ENCODE measurements around the gene HOXA10.

HOXA10 gene

GRCh38 chr7:27173956-27174873 lies at the start of gene HOXA10:
Gene HOXA10 (minus strand): TSS chr7:27174320. CDS start chr7:27174306, 14 bp downstream.
- DNase-seq: no peak

- no peak for DNase-seq
Measured at GRCh38 chr7:27221201-27221797, 47.2 kb upstream of the HOXA10 start.

GRCh38 chr7:27220440-27220955 lies 46.4 kb upstream of the HOXA10 start:
- DNase-seq: no peak

- DNase-seq: no peak
Measured at GRCh38 chr7:27219821-27220220, 45.7 kb upstream of the HOXA10 start.

DNA sequence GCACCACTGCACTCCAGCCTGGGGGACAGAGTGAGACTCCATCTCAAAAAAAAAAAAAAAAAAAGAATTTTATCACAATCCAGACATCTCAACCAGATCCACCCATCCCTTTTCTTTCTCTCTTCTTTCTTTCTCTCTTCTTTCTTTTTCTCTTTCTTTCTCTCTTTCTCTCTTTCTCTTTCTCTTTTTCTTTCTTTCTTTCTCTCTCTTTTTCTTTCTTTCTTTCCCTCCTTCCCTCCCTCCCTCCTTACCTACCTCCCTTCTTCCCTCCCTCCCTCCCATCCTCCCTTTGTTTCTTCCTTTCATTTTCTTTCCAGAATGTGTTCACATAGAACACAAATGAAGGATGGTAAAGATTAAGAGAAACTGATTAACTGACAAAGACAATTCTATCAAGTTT lies 43.8 kb upstream of the HOXA10 start:
- DNase-seq: no peak

GRCh38 chr7:27215356-27215755 lies 41.2 kb upstream of the HOXA10 start:
- DNase-seq: no peak

- no peak for DNase-seq
Measured at GRCh38 chr7:27214239-27214950, 40.3 kb upstream of the HOXA10 start.

- no peak for DNase-seq
Measured at GRCh38 chr7:27213433-27214238, 39.5 kb upstream of the HOXA10 start.

- DNase-seq: no peak
Measured at GRCh38 chr7:27212497-27213432, 38.6 kb upstream of the HOXA10 start.

DNA sequence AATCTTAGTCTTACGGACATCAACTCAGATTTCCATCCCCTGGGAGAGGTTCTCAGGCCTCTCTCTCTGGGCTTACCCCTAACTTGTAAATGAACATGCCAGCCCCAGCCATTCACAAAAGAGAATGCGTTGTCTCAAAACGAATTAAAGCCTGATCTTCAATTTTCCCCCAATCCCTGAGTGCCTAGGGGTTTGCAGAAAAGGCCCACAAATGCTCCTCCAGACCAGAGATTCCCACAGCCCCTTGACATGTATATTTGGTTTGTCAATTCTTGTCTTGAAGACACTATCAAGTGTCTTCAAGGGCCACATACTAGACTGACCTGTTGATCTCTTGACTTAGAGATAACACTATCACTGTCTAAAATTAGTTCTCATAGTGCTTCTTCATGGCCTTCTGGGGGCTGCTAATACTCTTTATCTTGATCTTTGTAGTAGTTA lies 37.7 kb upstream of the HOXA10 start:
- DNase-seq: no peak

- no peak for DNase-seq
Measured at GRCh38 chr7:27211084-27211446, 36.9 kb upstream of the HOXA10 start.

DNA sequence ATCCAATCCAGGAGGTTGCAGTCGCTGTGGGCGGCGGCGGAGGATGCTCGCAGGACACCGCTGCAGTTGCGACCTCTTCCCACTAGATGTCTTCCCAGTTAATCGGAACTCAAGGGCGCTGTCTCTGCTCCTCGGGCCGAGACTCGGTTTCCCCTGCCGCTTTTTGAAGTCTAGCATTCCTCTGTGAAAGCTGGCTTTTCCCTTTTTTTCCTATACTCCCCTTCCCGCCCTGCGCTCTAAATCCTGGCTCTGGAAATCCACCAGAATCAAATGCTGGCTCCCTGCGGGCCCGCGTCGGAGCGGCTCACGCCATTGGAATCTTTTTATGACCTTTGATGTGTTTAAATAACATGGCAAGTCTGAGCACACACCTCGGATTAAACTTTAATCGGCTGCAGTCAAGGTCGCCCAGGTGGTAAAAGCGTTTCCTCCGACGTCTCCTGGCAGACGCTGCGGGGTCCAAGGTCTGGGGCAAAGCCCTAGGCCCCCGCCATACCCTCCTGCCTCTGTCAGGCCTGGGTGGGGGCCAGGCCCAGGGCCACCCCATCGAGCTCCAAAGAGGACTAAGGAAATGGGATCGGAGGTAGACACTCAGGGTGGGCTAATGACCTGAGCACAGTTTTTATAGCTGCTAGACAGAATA lies 36.4 kb upstream of the HOXA10 start:
- DNase-seq: no peak

DNA sequence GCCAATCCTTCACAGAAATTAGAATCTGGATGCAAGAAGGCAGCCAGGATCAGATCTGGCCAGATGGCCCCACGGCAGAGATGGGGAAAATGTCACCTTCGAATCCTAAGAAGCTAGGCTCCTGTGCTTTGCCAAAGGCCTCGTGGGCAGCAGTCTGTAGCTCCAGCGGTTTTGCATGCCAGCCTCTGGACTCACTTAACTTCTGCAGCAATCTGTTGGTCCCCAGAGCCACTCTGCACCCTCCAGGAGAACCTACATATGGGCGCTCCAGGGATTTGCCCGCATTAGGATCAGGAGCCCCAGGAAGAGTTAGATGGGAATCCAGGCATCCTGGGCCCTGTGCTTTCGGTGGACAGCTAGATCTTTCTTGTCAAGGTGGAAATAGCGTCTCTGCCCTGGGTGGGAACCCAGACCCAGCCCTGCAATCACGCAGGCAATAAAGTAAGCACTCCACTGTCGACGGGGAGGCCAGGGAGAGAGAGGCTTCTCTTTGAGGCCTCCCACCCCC lies 35.9 kb upstream of the HOXA10 start:
- no peak for DNase-seq

DNA sequence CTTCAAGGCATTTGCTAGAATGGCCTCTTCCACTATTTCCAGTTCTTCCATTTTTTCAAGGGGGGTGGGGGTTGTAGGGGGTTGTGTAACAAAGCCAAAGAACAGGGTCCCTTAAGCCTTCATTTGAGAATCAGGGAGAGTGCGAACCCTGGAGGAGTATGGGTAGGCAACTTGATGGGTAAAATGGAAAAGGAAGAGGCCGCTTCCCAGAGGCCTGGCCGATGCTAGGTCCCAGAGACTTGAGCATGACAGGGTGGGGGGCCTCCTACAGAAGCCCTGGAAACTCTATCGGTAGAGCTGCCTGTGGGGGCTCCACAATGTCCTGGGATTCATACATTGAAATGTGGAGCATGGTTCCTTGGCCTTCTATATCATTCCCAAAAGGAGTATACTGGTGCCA lies 34.9 kb upstream of the HOXA10 start:
- no peak for DNase-seq

- DNase-seq: no peak
Measured at GRCh38 chr7:27207348-27207985, 33.3 kb upstream of the HOXA10 start.

GRCh38 chr7:27205325-27206280 lies 31.5 kb upstream of the HOXA10 start:
- no peak for DNase-seq

DNA sequence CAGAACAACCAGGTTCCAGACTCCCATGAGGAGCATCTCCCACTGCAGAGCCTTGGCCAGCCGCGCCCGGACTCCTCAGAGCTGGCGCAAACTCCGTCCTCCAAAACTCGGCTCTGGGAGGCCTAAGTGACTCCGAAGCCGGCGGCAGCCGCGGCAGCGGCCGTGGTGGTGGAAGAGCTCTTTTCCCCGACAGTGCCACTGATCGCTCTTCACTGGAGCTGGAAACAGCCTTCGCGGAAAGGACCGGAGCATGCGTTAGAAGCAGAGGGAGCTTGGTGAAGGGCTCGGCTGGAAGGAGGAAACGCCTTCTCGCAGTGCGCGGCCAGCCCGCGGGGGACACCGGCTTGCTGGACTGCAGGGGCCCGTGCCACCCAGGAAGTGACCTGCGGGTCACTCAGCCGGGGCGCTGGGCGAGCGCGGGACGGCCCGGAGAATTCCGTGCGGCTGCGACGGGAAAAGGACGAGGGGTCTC lies 30.8 kb upstream of the HOXA10 start:
- no peak for DNase-seq

DNA sequence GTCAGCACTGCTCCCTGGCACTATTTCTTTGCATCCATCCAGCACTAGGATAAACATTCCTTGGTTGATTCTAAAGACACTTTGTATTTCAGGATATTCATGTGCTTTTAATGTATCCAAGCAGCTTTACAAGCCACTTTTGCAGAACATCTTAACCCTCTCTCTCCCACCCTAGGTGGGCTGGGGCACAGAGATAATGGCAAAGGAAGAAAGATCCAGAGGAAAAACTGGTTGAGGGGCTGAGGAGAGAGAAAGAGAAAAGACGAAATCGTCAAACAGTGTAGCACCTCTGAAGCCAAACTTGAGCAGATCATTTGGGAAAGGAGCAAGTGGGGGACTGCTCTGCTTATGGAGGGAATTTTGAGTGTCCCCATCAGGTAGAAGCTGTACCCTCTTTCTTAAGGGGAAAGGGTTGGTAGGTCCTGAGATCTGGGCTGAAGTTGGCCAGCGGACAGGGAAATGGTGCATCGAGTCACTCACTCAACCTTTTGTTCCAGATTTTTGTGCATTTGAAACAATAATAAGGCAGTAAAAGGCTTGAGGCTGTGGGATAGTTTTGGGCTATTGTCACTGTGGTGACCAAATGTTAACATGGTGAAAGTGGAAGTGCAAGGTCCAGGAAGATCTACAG lies 30.0 kb upstream of the HOXA10 start:
- DNase-seq: no peak

All from activated effector memory CD4-positive, alpha-beta T cell treated with Interleukin-2 at 50 U/mL for 16 hours (primary cell).